ENCODE results near the gene RUSC2.

DNA sequence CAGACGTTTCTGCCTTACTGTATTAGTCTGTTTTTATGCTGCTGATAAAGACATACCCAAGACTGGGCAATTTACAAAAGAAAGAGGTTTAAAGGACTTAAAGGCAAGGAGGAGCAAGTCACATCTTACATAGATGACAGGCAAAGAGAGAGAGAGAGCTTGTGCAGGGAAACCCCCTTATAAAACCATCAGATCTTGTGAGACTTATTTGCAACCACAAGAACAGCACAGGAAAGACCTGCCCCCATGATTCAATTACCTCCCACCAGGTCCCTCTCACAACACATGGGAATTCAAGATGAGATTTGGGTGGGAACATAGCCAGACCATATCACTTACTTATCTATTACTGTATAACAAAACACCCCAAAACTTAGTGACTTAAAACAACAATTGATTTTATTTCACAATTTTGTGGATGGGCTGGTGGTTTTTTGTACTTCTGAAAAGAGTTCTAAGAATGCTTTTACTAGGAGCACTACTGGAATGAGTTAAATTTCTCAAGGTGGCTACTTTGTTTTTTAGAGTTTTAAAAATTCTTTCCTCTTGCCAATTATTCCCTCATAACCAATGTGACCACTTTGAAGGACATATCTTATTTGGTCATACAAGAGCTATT is 10.3 kb downstream of the RUSC2 start:
- TF ChIP-seq, protein P1, sequence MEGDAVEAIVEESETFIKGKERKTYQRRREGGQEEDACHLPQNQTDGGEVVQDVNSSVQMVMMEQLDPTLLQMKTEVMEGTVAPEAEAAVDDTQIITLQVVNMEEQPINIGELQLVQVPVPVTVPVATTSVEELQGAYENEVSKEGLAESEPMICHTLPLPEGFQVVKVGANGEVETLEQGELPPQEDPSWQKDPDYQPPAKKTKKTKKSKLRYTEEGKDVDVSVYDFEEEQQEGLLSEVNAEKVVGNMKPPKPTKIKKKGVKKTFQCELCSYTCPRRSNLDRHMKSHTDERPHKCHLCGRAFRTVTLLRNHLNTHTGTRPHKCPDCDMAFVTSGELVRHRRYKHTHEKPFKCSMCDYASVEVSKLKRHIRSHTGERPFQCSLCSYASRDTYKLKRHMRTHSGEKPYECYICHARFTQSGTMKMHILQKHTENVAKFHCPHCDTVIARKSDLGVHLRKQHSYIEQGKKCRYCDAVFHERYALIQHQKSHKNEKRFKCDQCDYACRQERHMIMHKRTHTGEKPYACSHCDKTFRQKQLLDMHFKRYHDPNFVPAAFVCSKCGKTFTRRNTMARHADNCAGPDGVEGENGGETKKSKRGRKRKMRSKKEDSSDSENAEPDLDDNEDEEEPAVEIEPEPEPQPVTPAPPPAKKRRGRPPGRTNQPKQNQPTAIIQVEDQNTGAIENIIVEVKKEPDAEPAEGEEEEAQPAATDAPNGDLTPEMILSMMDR (IDR thresholded peaks at IDR 0.05), result no peak
- no peak for TF ChIP-seq POLR2A (IDR thresholded peaks at IDR 0.05)
